ENCODE results near the gene PSMA2.
"Not testable (repeated sequence)": the region's sequence is repeated elsewhere in the genome, so short reads cannot be mapped to it uniquely, and the experiment has no call there.

PSMA2 gene

DNA sequence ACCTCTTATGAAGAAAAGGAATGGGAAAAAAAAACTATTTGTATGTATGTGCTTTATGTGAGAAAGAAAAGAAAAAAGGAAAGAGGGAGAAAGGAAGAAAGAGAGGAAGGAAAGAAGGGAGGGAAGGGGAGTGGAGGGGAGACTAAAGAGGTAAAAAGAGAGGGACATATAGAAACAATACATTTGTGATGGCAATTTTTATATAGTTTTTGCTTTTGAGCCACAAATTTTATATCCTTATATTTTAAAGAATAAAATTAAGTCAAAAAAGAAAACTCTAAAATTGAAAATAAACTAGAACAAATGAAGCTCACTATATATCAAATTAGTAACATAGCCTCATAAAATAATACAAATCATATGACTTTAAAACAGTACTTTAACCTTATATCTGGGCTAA is 31.1 kb downstream of the PSMA2 start:
- DNase-seq: no peak

- DNase-seq: no peak
Measured at GRCh38 chr7:42893346-42894240, 38.4 kb downstream of the PSMA2 start.

GRCh38 chr7:42886893-42887505 is 45.0 kb downstream of the PSMA2 start:
- no peak for DNase-seq

DNA sequence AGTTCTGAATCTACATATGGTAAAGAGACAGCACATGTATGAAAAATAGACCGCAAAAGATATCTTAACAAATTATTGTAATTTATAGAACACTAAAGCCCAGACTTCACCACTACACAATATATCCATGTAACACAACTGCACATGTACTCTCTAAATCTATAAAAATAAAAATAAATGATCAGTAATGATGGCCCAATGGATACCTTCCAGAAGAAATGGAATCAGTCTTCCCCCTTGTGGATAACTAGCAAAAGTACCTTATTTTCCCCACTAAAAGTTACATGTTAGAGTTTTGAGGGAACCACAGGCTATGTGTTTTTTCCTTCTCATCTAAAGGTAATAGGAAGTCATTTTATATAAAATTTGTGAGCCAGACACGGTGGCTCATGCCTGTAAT is 45.8 kb downstream of the PSMA2 start:
- DNase-seq: no peak

DNA sequence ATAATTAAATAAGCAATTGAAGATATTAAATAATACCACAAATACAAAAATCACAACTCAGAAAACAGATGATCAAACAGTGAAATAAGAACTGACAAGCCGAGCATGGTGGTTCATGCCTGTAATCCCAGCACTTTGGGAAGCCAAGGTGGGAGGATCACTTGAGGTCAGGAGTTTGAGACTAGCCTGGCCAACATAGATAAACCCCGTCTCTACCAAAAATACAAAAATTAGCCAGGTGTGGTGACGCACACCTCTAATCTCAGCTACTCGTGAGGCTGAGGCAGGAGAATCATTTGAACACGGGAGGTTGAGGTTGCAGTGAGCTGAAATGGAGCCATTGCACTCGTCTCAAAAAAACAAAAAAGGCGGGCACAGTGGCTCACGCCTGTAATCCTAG is 46.8 kb downstream of the PSMA2 start:
- not testable (repeated sequence) for DNase-seq

DNA sequence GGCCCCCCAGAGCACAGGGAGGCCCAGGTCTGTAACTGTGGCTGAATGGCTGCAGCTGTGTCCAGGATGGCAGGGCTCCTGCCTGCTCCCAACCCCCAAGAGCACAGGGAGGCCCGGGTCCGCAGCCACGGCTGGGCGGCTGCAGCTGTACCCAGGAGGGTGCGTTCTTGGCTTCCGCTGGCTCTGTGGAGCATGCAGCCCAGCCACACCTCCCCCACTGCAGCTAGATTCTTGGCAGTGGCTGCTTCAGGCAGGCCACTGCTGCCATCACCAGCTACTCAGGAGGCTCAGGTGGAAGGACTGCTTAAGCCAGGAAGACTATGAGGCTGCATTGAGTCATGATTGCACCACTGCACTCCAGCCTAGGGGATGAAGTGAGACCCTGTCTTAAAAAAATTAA is 48.0 kb downstream of the PSMA2 start:
- no peak for DNase-seq

DNA sequence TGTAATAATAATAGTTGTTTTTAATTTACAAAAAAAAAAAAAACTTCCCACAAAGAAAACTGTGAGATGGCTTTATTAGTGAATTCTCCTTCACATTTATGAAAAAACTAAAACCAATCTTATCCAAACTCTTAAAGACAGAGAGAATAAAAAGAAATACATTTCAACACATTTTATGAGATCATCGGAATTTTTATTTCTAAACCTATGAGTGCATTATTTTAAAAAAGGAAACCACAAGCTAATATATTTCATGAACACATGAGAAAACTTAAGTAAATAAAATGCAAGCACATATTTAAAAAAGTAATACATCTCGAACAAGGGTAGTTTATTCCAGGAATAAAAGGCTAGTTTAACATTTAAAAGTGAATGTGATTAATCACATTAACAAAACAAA is 51.6 kb downstream of the PSMA2 start:
- no peak for DNase-seq

DNA sequence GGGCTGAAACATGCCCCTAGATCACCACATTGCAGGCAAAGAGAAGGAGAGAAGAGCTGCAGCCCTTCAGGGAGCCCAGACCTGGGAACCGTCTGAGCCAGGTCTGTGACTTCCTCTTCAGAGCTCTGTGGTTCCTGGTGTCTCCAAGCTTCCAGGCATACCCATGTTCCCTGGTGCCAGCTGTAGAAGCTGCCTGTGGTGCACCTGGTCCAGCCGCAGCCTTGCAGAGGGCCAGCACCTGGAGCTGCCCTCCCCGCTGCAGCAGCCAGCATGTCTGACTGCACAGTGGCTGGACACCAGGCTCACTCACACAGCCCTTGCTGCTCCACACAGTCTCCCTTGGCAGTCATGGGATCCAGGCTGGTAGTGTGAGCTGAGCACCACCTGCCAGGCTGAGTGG is 53.7 kb downstream of the PSMA2 start:
- no peak for DNase-seq

- DNase-seq: no peak
Measured at GRCh38 chr7:42877862-42878261, 54.1 kb downstream of the PSMA2 start.

DNA sequence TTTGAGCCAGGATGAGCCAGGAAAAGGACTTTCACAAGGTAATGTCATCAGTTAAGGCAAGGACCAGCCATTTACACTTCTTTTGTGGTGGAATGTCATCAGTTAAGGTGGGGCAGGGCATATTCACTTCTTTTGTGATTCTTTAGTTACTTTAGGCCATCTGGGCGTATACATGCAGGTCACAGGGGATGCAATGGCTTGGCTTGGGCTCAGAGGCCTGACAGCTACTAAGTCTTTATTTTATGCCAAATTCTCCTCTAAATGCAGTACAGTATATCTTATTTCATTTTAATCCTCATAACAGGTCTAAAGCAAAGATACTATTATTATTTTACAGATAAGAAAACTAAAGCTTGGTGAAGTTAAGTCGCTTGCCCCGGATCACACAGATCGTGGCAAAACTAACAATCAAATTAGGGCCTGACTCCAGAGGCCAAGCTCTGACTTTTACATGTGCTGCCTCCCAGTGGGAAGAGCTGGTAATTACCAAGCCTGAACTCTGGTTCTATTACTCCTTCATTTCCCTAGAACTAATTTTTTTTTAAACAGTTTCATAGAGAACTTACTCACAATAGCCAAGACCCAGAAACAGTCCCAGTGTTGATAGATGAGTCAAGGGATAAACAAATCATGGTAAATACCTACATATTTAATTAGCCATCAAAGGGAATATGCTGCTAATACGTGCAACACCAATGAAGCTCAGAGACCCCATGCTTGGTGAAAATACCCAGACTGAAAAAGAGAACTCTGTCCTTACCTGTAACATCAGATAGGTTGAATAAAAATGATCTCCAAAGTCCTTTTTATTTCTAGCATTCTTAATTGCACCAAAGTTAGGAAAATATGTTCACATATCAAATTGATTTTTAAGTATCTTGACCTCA is 55.5 kb downstream of the PSMA2 start:
- no peak for DNase-seq

- no peak for DNase-seq
Measured at GRCh38 chr7:42869131-42870020, 62.6 kb downstream of the PSMA2 start.

GRCh38 chr7:42868480-42868879 is 63.5 kb downstream of the PSMA2 start:
- no peak for DNase-seq

All from NCI-H2081 treated with DMSO at 0.1 percent for 48 hours (cell line).